Measurements from ENCODE around the gene ABCA13.

ABCA13 gene

DNA sequence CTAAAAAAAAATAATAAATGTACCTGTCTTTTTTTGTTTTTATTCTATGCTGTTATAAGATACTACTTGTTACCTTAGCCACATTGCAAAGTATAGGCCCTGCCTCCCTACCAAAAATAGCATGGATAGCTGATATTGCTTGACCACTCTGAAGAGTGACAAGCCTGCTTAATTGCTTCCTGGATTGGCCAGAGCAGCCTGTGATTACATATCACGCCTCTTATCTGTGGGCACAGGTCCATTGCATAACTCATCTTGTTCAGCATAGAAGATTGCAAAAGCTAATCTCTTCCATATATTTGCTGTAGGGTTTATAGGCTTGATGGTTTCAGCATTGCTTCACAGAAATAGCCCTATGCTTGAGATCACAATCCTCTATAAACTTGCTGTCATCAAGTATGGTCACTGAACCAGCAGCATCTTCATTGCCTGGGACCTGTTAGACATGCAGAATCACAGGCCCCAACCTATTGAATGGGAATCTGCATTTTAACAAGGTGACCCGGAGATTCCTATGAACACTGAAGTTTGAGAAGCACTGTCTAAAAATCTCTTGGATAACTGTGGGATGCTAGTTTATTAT is 472.3 kb downstream of the ABCA13 start:
- no peak for DNase-seq

DNA sequence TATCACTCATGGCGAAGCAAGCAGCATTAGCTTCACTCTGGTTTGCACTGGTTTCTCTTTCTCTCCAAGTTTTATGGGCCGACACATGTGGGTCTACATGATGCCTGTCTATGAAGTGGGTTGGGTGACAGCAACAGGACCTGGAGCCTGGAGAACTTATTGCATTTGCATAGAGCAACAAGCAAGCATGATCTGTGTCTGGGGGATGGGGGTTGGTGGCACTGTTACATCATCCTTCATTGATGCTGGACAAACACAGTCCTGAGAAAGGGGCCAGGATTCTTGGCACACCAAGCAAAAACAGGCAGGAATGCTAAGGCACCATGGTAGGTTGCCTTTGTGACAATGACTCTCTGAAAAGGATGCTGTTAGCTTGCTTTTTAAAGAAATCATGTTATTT is 486.9 kb downstream of the ABCA13 start:
- no peak for DNase-seq

GRCh38 chr7:48660306-48660870 is 489.1 kb downstream of the ABCA13 start:
- no peak for DNase-seq

DNA sequence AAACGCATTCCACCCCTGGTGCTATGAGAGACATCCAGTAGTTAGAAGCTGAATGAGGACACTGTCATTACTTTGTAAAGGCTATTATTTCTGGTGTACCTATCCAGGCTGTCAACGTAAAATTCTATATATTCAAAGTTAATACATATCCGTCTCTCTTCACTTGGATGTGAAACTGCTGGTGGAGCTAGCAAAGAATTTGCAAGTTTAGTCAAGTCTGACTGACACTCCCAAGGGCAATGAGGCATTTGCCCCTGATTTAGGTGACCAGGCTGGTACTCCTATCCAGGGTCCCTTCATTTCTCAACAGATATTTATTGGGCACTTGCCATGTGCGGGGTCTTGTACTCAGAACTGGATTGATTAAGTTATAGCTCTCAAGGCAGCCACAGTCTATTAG is 493.0 kb downstream of the ABCA13 start:
- no peak for DNase-seq

DNA sequence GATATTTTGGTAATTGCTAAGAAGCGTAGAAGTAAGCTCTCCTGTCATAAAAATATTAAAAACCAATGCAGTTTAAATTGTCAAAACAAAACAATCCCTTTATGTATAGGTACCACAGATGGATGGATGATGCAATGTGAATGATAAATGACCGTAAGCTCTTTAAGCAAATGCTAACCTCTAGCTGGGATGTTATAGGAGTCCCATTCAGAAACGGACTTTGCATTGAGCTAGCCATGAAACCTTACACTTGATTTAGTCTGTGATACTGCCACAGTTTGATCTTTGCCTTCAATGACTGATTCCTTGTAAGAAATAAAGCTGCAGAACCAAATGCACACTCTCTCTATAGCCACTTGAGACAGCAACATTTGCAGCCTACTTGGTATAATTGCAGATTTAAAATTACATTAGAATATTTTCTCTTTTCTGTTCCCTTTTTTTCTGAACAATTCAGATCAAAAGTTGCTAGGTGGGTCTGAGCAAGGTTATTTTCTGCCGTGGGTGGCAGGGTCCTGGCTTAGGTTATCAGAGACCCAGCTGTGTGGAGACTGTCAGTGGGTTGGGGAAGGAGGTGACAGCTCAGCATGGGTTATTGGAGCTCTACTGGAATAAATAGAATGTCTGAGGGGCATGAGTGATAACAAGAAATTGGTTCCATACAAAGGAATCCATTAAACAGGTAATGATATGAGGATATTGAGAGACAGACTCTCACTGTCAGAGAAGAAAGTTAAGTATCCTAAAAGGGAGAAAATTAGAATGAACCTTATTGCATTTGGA is 494.3 kb downstream of the ABCA13 start:
- DNase-seq, result no peak

GRCh38 chr7:48667407-48667806 is 496.1 kb downstream of the ABCA13 start:
- DNase-seq, result no peak

- DNase-seq, result no peak
Observed at GRCh38 chr7:48671656-48672055, 500.4 kb downstream of the ABCA13 start.

DNA sequence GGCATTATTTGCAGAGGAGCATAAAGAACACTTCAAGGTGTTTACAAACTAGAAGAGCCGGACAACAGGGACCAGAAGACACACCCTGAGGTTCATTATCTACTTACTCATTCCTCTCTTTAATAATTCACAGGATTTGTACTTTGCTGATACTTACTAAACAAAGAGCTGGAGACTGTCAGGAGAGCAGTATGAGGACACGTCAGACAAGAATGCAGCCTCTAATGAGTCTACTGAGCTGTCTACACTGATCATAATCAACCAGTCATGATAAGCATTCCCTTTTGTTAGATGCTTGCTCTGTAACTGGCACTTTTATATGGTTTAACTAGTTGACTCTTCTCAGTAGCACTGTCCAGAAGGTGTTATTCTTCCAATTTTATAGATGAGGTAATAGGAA is 509.7 kb downstream of the ABCA13 start:
- DNase-seq, result no peak

DNA sequence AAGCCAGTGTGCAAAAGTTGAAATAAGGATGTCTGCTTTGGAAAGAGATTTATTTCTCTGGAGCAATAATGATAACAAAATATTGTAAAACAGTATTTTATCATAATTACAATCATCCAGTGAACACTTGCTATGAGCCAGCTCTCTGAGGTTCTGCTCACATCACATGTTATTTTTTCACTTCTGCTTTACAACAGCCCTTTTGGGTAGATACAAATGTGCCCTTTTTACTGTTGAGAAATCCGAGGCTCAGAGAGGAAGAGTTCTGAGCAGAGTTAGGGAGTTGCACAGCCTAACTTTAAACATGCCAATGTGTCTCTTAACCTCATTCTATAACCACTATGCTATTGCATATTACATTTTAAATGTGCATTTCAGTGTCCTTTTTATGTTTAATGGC is 520.5 kb downstream of the ABCA13 start:
- DNase-seq, result no peak
